ENCODE results near the gene TFAP2D.

Gene TFAP2D

DNA sequence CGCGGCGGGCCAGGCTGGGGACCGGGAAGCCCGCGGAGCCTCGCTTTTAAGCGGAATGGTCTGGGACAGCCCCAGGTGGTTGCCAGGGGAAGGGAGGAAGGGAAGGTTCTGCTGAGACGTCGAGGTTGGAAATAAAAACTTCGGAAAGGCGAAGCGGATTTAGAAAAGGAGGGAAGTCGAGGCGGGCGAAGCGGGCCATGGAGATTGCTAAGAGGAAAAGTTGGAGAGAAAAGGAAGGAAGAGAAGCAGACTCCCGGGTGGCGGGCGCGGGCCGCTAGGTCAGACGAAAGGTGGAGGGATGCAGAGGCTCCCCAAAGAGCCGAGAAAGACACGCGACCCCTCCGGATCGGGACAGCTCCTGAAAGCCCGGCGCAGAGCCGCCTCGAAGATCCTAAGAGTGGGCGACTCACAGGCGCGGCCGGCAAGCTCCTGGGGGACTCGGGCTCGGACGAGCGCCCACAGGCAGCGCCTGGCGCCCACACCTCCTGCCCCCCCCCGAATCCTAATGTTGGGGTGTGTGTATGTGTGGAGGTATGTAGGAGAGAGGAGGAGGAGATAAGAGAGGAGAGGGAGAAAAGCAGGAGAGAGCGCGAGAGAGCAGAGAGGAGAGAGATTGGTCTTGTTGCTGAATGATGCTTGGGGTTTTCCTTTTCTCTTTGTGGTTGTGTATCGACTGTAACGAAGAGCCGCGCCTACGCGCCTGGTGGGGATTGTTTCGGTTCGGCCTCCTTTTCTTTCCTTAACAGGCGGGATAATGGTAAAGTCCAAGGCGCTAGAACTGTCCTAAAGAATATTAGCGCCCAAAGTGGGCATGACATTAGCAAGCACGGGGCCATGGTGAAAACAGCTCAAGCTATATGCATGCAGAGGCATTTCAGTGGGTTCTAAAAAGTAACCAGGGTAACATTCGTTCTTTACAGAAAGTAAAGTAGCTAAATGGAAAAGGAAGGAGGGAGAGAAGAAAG lies 106.9 kb downstream of the TFAP2D start:
- no peak for DNase-seq

DNA sequence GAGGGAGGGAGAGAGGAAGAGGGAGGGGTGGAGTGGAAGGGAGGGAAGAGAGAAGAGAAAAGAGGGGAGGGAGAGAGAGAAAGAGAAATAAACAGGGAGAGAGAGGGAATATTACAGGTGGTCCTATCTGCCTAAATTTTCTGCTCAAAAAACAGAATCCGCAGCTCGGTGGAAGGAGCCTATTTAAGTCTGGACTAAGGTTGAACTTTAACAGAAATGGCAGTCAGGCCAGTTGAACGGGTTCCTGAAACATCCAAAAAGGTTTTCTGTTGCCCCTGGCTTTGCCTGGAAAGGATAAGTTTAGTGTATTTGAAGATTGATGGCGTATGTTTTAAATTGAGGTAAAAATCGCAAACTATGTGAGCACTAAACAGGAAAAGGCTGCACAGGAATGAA lies 107.5 kb downstream of the TFAP2D start:
- DNase-seq, result no peak

GRCh38 chr6:50821441-50822077 lies 108.2 kb downstream of the TFAP2D start:
- DNase-seq, result no peak

DNA sequence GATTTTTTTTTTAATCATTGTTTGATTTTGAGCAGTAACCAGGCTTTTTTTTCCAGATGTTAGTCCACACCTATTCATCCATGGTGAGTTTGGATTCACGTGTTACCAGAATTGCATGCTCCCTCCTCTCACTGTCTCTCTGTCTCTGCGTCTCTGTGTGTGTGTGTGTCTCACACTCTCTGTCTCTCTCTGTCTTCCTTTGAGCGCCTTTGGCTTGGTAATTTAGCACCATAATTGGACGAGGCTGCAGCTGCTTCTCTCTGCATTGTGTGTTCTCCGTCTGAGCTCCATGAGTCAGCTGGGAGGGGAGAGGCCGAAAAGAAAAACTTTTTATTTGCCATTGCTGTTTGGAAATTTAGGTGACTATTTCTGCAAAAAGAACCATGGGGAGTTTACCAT lies 108.8 kb downstream of the TFAP2D start:
- DNase-seq, result no peak

Data from stimulated activated CD4-positive, alpha-beta T cell treated with anti-CD3 and anti-CD28 coated beads, Interleukin-4, amount 100 ng/mL, for 4 hours (primary cell).